HepG2 (cell line): Measurements from ENCODE around the gene CCL13.

Experiments used
- CTCF ChIP-seq: sonication (generic); formaldehyde crosslinking; IDR thresholded peaks from 2 replicates; pipeline ENCODE4 v1.5.0; 2020; ENCODE audit warnings: mild to moderate bottlenecking, missing genetic modification reagents, moderate library complexity
- DMTF1 ChIP-seq: sonication (generic); formaldehyde crosslinking; IDR thresholded peaks from 2 replicates; pipeline ENCODE4 v1.4.0; 2020; ENCODE audit warnings: mild to moderate bottlenecking, missing genetic modification reagents
- POLR2A ChIP-seq, 2 experiments: IDR thresholded peaks; 2 replicates each; pipeline ENCODE4 v1.6.1; 2011; ENCODE audit warnings: low read depth in 2 of 2, low read length in 2 of 2, mild to moderate bottlenecking in 1 of 2, moderate library complexity in 1 of 2; ENCODE audit not compliant: insufficient read depth in 1 of 2
- TF ChIP-seq, protein P1 (sequence below): sonication (generic); formaldehyde crosslinking; IDR thresholded peaks from 2 replicates; pipeline ENCODE4 v1.8.1; 2023; ENCODE audit warnings: missing genetic modification reagents, inconsistent platforms, borderline replicate concordance

DNA sequence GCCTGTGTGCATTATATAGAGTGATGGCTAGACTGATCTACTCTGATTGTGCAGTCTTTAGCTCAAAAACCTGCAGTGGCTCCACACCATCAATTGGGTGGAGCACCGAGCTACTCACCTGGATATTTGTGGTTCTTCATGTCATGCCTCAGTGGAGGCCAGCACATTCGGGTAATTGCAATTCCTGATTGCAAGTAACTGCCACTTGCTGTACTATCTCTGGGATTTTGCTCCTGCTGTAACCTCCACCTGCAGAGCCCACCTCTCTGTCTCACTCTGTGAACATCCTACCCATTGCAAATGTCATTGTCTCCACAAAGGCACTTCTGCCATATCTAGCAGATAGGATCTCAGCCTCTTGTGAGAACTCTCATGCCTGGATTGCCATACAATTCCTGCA, 8.5 kb downstream of the CCL13 start:
- TF ChIP-seq, protein P1, sequence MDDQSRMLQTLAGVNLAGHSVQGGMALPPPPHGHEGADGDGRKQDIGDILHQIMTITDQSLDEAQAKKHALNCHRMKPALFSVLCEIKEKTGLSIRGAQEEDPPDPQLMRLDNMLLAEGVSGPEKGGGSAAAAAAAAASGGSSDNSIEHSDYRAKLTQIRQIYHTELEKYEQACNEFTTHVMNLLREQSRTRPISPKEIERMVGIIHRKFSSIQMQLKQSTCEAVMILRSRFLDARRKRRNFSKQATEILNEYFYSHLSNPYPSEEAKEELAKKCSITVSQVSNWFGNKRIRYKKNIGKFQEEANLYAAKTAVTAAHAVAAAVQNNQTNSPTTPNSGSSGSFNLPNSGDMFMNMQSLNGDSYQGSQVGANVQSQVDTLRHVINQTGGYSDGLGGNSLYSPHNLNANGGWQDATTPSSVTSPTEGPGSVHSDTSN, result no peak
- no peak for TF ChIP-seq DMTF1
- TF ChIP-seq POLR2A (IDR thresholded peaks at IDR 0.05; ENCODE audit: insufficient read depth in 1 of 2, low read depth in 2 of 2, low read length in 2 of 2), result no peak
- TF ChIP-seq CTCF, result no peak
